ENCODE measurements around the gene IDI1. TPM values are rescaled to one million over a fixed set of nuclear protein-coding genes. Genes with fewer than 3 reads are reported as not detected.
A peak's percentile ranks its signal among the peaks of the same experiment; 100 is the strongest.

The IDI1 gene
- total RNA-seq, 1 experiment from 2014 or later, result 30.2 TPM

- H3K9me3 ChIP-seq (ENCODE audit: low read length), result no peaks in the 10 kb centered on the region
- no peak for DNase-seq
- no peaks in the 10 kb centered on the region for H3K27me3 ChIP-seq (ENCODE audit: low read length)
- H2AFZ ChIP-seq (ENCODE audit: low read length), result no peak overlapping the region
- TF ChIP-seq EZH2 (IDR thresholded peaks at IDR 0.05; ENCODE audit: low read length, unreplicated experiment), result no peak
- no peak for TF ChIP-seq EZH2phosphoT487 (IDR thresholded peaks at IDR 0.05; ENCODE audit: borderline replicate concordance, low read length)
- no peak for TF ChIP-seq CTCF (conservative IDR thresholded peaks at IDR 0.05; ENCODE audit: low read depth, low read length)
- H3K4me1 ChIP-seq (ENCODE audit: insufficient read depth, low read length), result peaks cover 21% of the 10 kb centered on the region
- H3K4me3 ChIP-seq (ENCODE audit: low read length), result peak overlapping the region; percentile 86
- ATAC-seq, result no peak
- H3K36me3 ChIP-seq (ENCODE audit: low read depth, low read length), result no peaks in the 10 kb centered on the region; the same call in 1 of the 2 replicates
- no peaks in the 10 kb centered on the region for H4K20me1 ChIP-seq (ENCODE audit: low read length)
- no peaks in the 10 kb centered on the region for H3K9me2 ChIP-seq (replicated peaks; ENCODE audit: low read length)
- H3K4me2 ChIP-seq (ENCODE audit: low read length), result peak overlapping the region; percentile 89
- H3K27ac ChIP-seq (ENCODE audit: low read length), result no peak overlapping the region
- CTCF ChIA-PET, result no interaction called here
- POLR2A ChIA-PET (ENCODE audit: unreplicated experiment), result no interaction called here
- no peaks in the 10 kb centered on the region for H3F3A ChIP-seq (ENCODE audit: low read length, unreplicated experiment)
- H3K9ac ChIP-seq (ENCODE audit: low read length), result peak overlapping the region; percentile 98
- H3K79me2 ChIP-seq (ENCODE audit: low read length), result peaks cover 92% of the 10 kb centered on the region
- intact Hi-C loops (cut with micrococcal nuclease), result no loop called here
- BruUV-seq (replicated peaks), result no TSS peak
Observed at GRCh38 chr10:1054684-1055083, 5.8 kb upstream of the IDI1 start.

GRCh38 chr10:1050554-1050953 is 1.6 kb upstream of the IDI1 start:
- no peaks in the 10 kb centered on the region for H3K27me3 ChIP-seq (ENCODE audit: low read length)
- H3K79me2 ChIP-seq (ENCODE audit: low read length), result peaks cover 82% of the 10 kb centered on the region
- H3K4me1 ChIP-seq (ENCODE audit: insufficient read depth, low read length), result peaks cover 15% of the 10 kb centered on the region
- intact Hi-C loops (cut with micrococcal nuclease), result no loop called here
- H2AFZ ChIP-seq (ENCODE audit: low read length), result no peak overlapping the region
- peak overlapping the region; percentile 79 for H3K4me2 ChIP-seq (ENCODE audit: low read length)
- H3K36me3 ChIP-seq (ENCODE audit: low read depth, low read length), result no peaks in the 10 kb centered on the region; the same call in 1 of the 2 replicates
- peaks cover 9% of the 10 kb centered on the region; the same call in 1 of the 2 replicates for H4K20me1 ChIP-seq (ENCODE audit: low read length)
- ATAC-seq (no peak), DNase-seq (peak; percentile 7)
- CTCF ChIA-PET, result no interaction called here
- no peak overlapping the region for H3K27ac ChIP-seq (ENCODE audit: low read length)
- H3F3A ChIP-seq (ENCODE audit: low read length, unreplicated experiment), result no peaks in the 10 kb centered on the region
- no peaks in the 10 kb centered on the region for H3K9me3 ChIP-seq (ENCODE audit: low read length)
- H3K4me3 ChIP-seq (ENCODE audit: low read length), result peak overlapping the region; percentile 93
- no peak for TF ChIP-seq EZH2 (IDR thresholded peaks at IDR 0.05; ENCODE audit: low read length, unreplicated experiment)
- no peak for TF ChIP-seq EZH2phosphoT487 (IDR thresholded peaks at IDR 0.05; ENCODE audit: borderline replicate concordance, low read length)
- TF ChIP-seq CTCF (conservative IDR thresholded peaks at IDR 0.05; ENCODE audit: low read depth, low read length), result no peak
- no TSS peak for BruUV-seq (replicated peaks)
- no peaks in the 10 kb centered on the region for H3K9me2 ChIP-seq (replicated peaks; ENCODE audit: low read length)
- no peak overlapping the region for H3K9ac ChIP-seq (ENCODE audit: low read length)
- POLR2A ChIA-PET (ENCODE audit: unreplicated experiment), result no interaction called here

GRCh38 chr10:1050145-1050544 is 1.2 kb upstream of the IDI1 start:
- ChIA-PET POLR2A (ENCODE audit: unreplicated experiment) (no interaction called here), CTCF (no interaction called here)
- Histone ChIP-seq H3K4me2 (ENCODE audit: low read length) (peak overlapping the region; percentile 79), H3K9me3 (ENCODE audit: low read length) (no peaks in the 10 kb centered on the region), H2AFZ (ENCODE audit: low read length) (no peak overlapping the region), H3F3A (ENCODE audit: low read length, unreplicated experiment) (no peaks in the 10 kb centered on the region), H3K79me2 (ENCODE audit: low read length) (peaks cover 82% of the 10 kb centered on the region), H3K27ac (ENCODE audit: low read length) (peak overlapping the region; percentile 94; the same call in 1 of the 2 replicates), H3K9me2 (replicated peaks; ENCODE audit: low read length) (no peaks in the 10 kb centered on the region), H3K4me1 (ENCODE audit: insufficient read depth, low read length) (peaks cover 12% of the 10 kb centered on the region), H3K4me3 (ENCODE audit: low read length) (peak overlapping the region; percentile 93), H3K36me3 (ENCODE audit: low read depth, low read length) (no peaks in the 10 kb centered on the region; the same call in 1 of the 2 replicates), H3K9ac (ENCODE audit: low read length) (peak overlapping the region; percentile 92), H3K27me3 (ENCODE audit: low read length) (no peaks in the 10 kb centered on the region), H4K20me1 (ENCODE audit: low read length) (peaks cover 9% of the 10 kb centered on the region; the same call in 1 of the 2 replicates)
- no TSS peak for BruUV-seq (replicated peaks)
- TF ChIP-seq EZH2 (IDR thresholded peaks at IDR 0.05; ENCODE audit: low read length, unreplicated experiment) (no peak), CTCF (conservative IDR thresholded peaks at IDR 0.05; ENCODE audit: low read depth, low read length) (no peak), EZH2phosphoT487 (IDR thresholded peaks at IDR 0.05; ENCODE audit: borderline replicate concordance, low read length) (no peak)
- DNase-seq, result peak; percentile 10
- no peak for ATAC-seq
- intact Hi-C loops (cut with micrococcal nuclease), result no loop called here

Data from PC-3 (cell line).